ENCODE measurements around the gene CFH.
A peak's percentile ranks its signal among the peaks of the same experiment; 100 is the strongest.
"Not testable (repeated sequence)": the region's sequence is repeated elsewhere in the genome, so short reads cannot be mapped to it uniquely, and the experiment has no call there.

The CFH gene

GRCh38 chr1:196723325-196724185 lies 71.7 kb downstream of the CFH start:
- DNase-seq (ENCODE audit: insufficient read length), result no peak
- peak; percentile 77 for FAIRE-seq
- TF ChIP-seq TAF1 (IDR thresholded peaks at IDR 0.05; ENCODE audit: borderline replicate concordance, low read depth, low read length), result no peak
- TF ChIP-seq POLR2A (IDR thresholded peaks at IDR 0.05; ENCODE audit: low read depth, low read length), result no peak
- TF ChIP-seq POLR2AphosphoS5 (IDR thresholded peaks at IDR 0.05; ENCODE audit: low read depth, low read length), result no peak

DNA sequence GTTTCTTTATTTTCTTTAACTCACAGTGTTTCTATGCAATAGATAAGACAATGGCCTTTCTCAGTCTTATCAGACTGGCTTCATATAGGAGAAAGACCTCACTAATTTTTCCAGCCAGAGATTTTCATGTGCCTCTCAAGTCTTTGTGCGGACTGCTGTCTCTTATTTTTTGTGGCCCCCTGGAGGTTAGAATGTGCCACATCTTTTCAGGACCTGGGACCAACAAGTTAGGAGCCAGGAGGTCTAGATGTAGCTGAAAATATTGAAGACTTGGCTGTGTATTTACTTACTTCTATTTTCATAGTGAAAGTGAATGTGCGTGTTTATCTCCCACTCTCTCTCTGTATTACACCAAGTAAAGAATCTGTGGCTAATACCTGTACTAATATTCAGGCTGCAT lies 80.7 kb downstream of the CFH start:
- no peak for TF ChIP-seq POLR2AphosphoS5 (IDR thresholded peaks at IDR 0.05; ENCODE audit: low read depth, low read length)
- DNase-seq (ENCODE audit: insufficient read length) (no peak), FAIRE-seq (peak; percentile 51)

GRCh38 chr1:196733091-196733970 lies 81.5 kb downstream of the CFH start:
- DNase-seq (ENCODE audit: insufficient read length) (no peak), FAIRE-seq (no peak)
- TF ChIP-seq POLR2AphosphoS5 (IDR thresholded peaks at IDR 0.05; ENCODE audit: low read depth, low read length), result no peak
- no peak for TF ChIP-seq POLR2A (IDR thresholded peaks at IDR 0.05; ENCODE audit: low read depth, low read length)
- no peak for TF ChIP-seq TAF1 (IDR thresholded peaks at IDR 0.05; ENCODE audit: borderline replicate concordance, low read depth, low read length)

- DNase-seq (ENCODE audit: insufficient read length) (no peak), FAIRE-seq (no peak)
- TF ChIP-seq TAF1 (IDR thresholded peaks at IDR 0.05; ENCODE audit: borderline replicate concordance, low read depth, low read length) (no peak), POLR2AphosphoS5 (IDR thresholded peaks at IDR 0.05; ENCODE audit: low read depth, low read length) (no peak), POLR2A (IDR thresholded peaks at IDR 0.05; ENCODE audit: low read depth, low read length) (no peak)
Observed at GRCh38 chr1:196734006-196734405, 82.2 kb downstream of the CFH start.

GRCh38 chr1:196734460-196734859 lies 82.6 kb downstream of the CFH start:
- FAIRE-seq, result no peak
- no peak for TF ChIP-seq TAF1 (IDR thresholded peaks at IDR 0.05; ENCODE audit: borderline replicate concordance, low read depth, low read length)
- DNase-seq (ENCODE audit: insufficient read length), result no peak

- TF ChIP-seq POLR2AphosphoS5 (IDR thresholded peaks at IDR 0.05; ENCODE audit: low read depth, low read length) (no peak), POLR2A (IDR thresholded peaks at IDR 0.05; ENCODE audit: low read depth, low read length) (no peak), TAF1 (IDR thresholded peaks at IDR 0.05; ENCODE audit: borderline replicate concordance, low read depth, low read length) (no peak)
- DNase-seq (ENCODE audit: insufficient read length), result no peak
Observed at GRCh38 chr1:196738730-196739129, 86.9 kb downstream of the CFH start.

GRCh38 chr1:196743244-196743643 lies 91.4 kb downstream of the CFH start:
- not testable (repeated sequence) for DNase-seq (ENCODE audit: insufficient read length)
- FAIRE-seq, result peak; percentile 86

More at GRCh38 chr1:196738730-196739129, 86.9 kb downstream of the CFH start:
- FAIRE-seq, result no peak

DNA sequence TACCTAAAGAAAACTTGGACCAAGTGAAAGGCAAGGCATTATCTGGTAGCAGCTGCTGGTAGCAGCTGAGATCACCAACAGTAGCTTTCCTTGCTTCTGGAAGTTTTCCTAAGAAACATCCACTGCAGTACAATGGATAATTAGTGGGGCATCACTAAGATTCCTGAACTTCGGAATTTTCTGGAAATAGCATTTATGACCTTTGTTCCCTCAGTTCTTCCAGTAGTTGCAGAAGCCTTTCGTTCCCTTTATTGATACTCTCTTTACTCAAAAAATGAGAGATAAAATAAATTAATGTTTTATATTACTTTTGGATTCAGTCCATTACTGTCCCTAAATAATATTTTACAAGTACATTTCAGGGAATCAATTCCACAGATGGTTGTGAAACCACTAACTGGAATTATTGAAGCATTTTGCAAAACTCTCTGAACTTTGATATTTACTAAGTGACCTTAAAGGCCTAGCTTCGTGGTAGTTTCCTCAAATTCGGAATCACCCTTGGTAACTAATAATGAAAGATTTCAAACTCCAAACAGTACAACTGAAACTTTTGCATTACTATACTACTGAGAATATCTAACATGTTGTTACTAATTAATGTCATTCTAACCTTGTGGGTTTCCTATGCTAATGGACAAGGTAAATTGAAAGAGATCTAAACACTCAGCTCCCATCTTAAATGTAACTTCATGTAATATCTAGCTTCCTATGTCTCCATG lies 113.3 kb downstream of the CFH start:
- not testable (repeated sequence) for DNase-seq (ENCODE audit: insufficient read length)
- FAIRE-seq, result peak; percentile 64

- not testable (repeated sequence) for FAIRE-seq; DNase-seq (ENCODE audit: insufficient read length)
Observed at GRCh38 chr1:196769823-196770222, 118.0 kb downstream of the CFH start.

DNA sequence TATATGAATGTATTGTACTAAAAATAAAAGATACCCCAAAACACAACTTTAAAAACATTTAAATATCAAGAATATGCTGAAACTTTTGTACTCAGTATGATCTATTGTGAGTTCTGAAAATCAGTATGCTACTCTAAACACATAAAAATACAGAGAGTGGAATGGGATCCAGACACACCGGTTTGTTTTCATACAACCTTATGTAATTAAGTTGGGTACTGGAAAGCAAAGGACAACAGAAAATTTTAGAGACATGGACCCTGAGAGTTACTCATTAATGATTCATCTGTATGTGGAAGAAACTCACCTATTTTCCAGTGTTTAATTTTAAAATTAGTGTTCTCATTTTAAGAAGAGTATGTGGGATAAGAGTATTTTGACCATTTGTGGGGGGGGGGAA lies 121.9 kb downstream of the CFH start:
- TF ChIP-seq POLR2A (IDR thresholded peaks at IDR 0.05; ENCODE audit: low read depth, low read length), result no peak
- no peak for TF ChIP-seq TAF1 (IDR thresholded peaks at IDR 0.05; ENCODE audit: borderline replicate concordance, low read depth, low read length)
- no peak for TF ChIP-seq POLR2AphosphoS5 (IDR thresholded peaks at IDR 0.05; ENCODE audit: low read depth, low read length)
- FAIRE-seq (no peak), DNase-seq (ENCODE audit: insufficient read length) (no peak)

GRCh38 chr1:196774175-196774574 lies 122.3 kb downstream of the CFH start:
- DNase-seq (ENCODE audit: insufficient read length), result no peak
- TF ChIP-seq POLR2A (IDR thresholded peaks at IDR 0.05; ENCODE audit: low read depth, low read length) (no peak), POLR2AphosphoS5 (IDR thresholded peaks at IDR 0.05; ENCODE audit: low read depth, low read length) (no peak), TAF1 (IDR thresholded peaks at IDR 0.05; ENCODE audit: borderline replicate concordance, low read depth, low read length) (no peak)
- no peak for FAIRE-seq

GRCh38 chr1:196774603-196775002 lies 122.8 kb downstream of the CFH start, which contains the start of gene CFHR3:
Gene CFHR3 (plus strand): TSS chr1:196774840. CDS start chr1:196774887, 47 bp downstream.
- TF ChIP-seq POLR2A (IDR thresholded peaks at IDR 0.05; ENCODE audit: low read depth, low read length), result no peak
- no peak for TF ChIP-seq POLR2AphosphoS5 (IDR thresholded peaks at IDR 0.05; ENCODE audit: low read depth, low read length)
- TF ChIP-seq TAF1 (IDR thresholded peaks at IDR 0.05; ENCODE audit: borderline replicate concordance, low read depth, low read length), result no peak
- DNase-seq (ENCODE audit: insufficient read length), result no peak
- FAIRE-seq, result no peak

Measured in GM12892 (cell line).